Measurements from ENCODE around the gene CREM. TPM values are rescaled to one million over a fixed set of nuclear protein-coding genes. Genes with fewer than 3 reads are reported as not detected.
A peak's percentile ranks its signal among the peaks of the same experiment; 100 is the strongest.

CREM gene
- total RNA-seq, 3 donors from 2014 or later: 11.8 to 27.4 (median 13.5) TPM

- Histone ChIP-seq H3K9me3 (no peaks in the 10 kb centered on the region), H3K4me3 (peak overlapping the region; percentile 72), H3K36me3 (ENCODE audit: low read depth) (no peaks in the 10 kb centered on the region), H3K4me1 (ENCODE audit: low read depth) (no peaks in the 10 kb centered on the region)
- no peak for TF ChIP-seq CTCF (IDR thresholded peaks at IDR 0.05)
- intact Hi-C loops (cut with DNase I, micrococcal nuclease): loop anchor here (5.0 kb wide), 1 partner anchor 70 kb away; no protein-coding TSS in a partner anchor
- DNase-seq (peak; percentile 62 to 81 (median 79)), ATAC-seq (peak; percentile 19)
Observed at GRCh38 chr10:35127289-35127891, 744 bp downstream of the CREM start.

- intact Hi-C loops (cut with DNase I, micrococcal nuclease): loop anchor here (5.0 kb wide), 1 partner anchor 68 kb away; no protein-coding TSS in a partner anchor
- DNase-seq (no peak), ATAC-seq (no peak)
- no peaks in the 10 kb centered on the region for H3K36me3 ChIP-seq (ENCODE audit: low read depth)
- TF ChIP-seq CTCF (IDR thresholded peaks at IDR 0.05): no peak
- H3K4me1 ChIP-seq (ENCODE audit: low read depth): no peaks in the 10 kb centered on the region
- no peak overlapping the region for H3K4me3 ChIP-seq
- H3K9me3 ChIP-seq: no peaks in the 10 kb centered on the region
Observed at GRCh38 chr10:35129185-35129674, 2.6 kb downstream of the CREM start.

GRCh38 chr10:35130663-35131062 is 4.0 kb downstream of the CREM start:
- H3K9me3 ChIP-seq: no peaks in the 10 kb centered on the region
- no peak for ATAC-seq
- TF ChIP-seq CTCF (IDR thresholded peaks at IDR 0.05): no peak
- DNase-seq: no peak
- intact Hi-C loops (cut with DNase I, micrococcal nuclease): no loop called here
- no peaks in the 10 kb centered on the region for H3K36me3 ChIP-seq (ENCODE audit: low read depth)
- no peaks in the 10 kb centered on the region for H3K4me1 ChIP-seq (ENCODE audit: low read depth)
- no peak overlapping the region for H3K4me3 ChIP-seq

GRCh38 chr10:35132727-35133126 is 6.1 kb downstream of the CREM start:
- TF ChIP-seq CTCF (IDR thresholded peaks at IDR 0.05): no peak
- H3K4me3 ChIP-seq: no peak overlapping the region
- no peak for ATAC-seq
- peaks cover 3% of the 10 kb centered on the region for H3K4me1 ChIP-seq (ENCODE audit: low read depth)
- intact Hi-C loops (cut with DNase I, micrococcal nuclease): no loop called here
- no peak for DNase-seq
- H3K9me3 ChIP-seq: no peaks in the 10 kb centered on the region
- no peaks in the 10 kb centered on the region for H3K36me3 ChIP-seq (ENCODE audit: low read depth)

DNA sequence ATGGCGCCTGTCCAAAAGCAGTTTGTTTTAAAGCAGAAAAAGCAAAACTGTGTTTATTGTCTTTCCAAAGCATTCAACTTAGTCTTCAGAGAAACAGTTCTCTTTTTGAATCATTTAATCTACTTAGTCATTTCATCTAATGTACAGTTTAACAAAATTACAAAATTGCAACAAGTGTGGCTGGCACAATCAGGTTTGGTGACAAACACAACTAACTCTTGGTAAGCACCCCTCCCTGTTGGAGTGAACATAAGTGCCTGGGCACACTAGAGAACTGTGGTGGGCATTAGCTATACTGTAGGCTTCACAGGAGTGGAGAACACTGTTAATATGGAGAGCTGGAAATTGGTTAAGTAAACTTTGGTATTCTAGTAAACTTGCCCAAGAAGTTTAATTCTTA is 6.9 kb downstream of the CREM start:
- peaks cover 3% of the 10 kb centered on the region for H3K4me1 ChIP-seq (ENCODE audit: low read depth)
- intact Hi-C loops (cut with DNase I, micrococcal nuclease): no loop called here
- no peak overlapping the region for H3K4me3 ChIP-seq
- no peak for TF ChIP-seq CTCF (IDR thresholded peaks at IDR 0.05)
- no peaks in the 10 kb centered on the region for H3K36me3 ChIP-seq (ENCODE audit: low read depth)
- ATAC-seq (no peak), DNase-seq (no peak)
- H3K9me3 ChIP-seq: no peaks in the 10 kb centered on the region

Data from mucosa of descending colon (tissue), 3 donors.